Ishikawa (cell line): Measurements from ENCODE around the gene ERGIC1.

Source experiments
- CEBPB ChIP-seq: IDR thresholded peaks from 2 replicates; pipeline ENCODE4 v1.6.1; 2012
- CREB1 ChIP-seq: IDR thresholded peaks from 2 replicates; pipeline ENCODE4 v1.6.1; 2012; ENCODE audit warnings: low read depth
- EGR1 ChIP-seq: IDR thresholded peaks from 2 replicates; pipeline ENCODE4 v1.6.1; 2012
- EP300 ChIP-seq: IDR thresholded peaks from 2 replicates; pipeline ENCODE4 v1.6.1; 2012; ENCODE audit warnings: borderline replicate concordance
- FOXM1 ChIP-seq: IDR thresholded peaks from 2 replicates; pipeline ENCODE4 v1.6.1; 2012; ENCODE audit warnings: low read depth, borderline replicate concordance
- NFIC ChIP-seq: IDR thresholded peaks from 2 replicates; pipeline ENCODE4 v1.6.1; 2012
- RAD21 ChIP-seq: IDR thresholded peaks from 2 replicates; pipeline ENCODE4 v1.6.1; 2012; ENCODE audit warnings: low read depth
- TAF1 ChIP-seq: IDR thresholded peaks from 2 replicates; pipeline ENCODE4 v1.6.1; 2012; ENCODE audit warnings: low read depth, mild to moderate bottlenecking
- TCF12 ChIP-seq: IDR thresholded peaks from 2 replicates; pipeline ENCODE4 v1.6.1; 2012; ENCODE audit warnings: low read depth
- TEAD4 ChIP-seq: IDR thresholded peaks from 2 replicates; pipeline ENCODE4 v1.6.1; 2012
- YY1 ChIP-seq: IDR thresholded peaks from 2 replicates; pipeline ENCODE4 v1.6.1; 2012; ENCODE audit warnings: low read depth
- ZBTB7A ChIP-seq: IDR thresholded peaks from 2 replicates; pipeline ENCODE4 v1.6.1; 2012; ENCODE audit warnings: low read depth
- TF ChIP-seq, protein P1 (sequence below): IDR thresholded peaks from 2 replicates; pipeline ENCODE4 v1.6.1; 2012
- TF ChIP-seq, protein P2 (sequence below): IDR thresholded peaks from 2 replicates; pipeline ENCODE4 v1.6.1; 2012
- TF ChIP-seq, protein P3 (sequence below): IDR thresholded peaks from 2 replicates; pipeline ENCODE4 v1.6.1; 2012; ENCODE audit warnings: low read depth, mild to moderate bottlenecking

The ERGIC1 gene

DNA sequence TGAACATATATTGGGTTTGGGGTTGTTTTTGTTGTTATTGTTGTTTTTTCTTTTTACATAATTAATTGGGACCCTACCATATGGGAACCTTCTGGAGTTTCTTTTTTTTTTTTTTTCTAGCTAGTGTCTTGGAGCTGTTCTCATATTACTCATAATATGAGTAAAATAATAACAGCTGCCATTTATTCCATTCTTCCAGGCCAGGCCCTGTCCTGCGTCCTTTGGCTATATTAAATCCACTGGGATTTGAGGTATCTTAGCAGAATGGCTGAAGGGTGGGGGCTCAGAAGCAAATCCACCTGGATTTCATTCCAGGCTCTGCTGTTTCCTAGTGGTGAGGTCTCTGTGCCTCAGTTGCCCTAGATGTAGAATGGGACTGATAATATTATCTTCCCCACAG, 77.9 kb downstream of the ERGIC1 start:
- TF ChIP-seq ZBTB7A (no peak), TCF12 (no peak), CEBPB (no peak), TEAD4 (no peak), EGR1 (no peak), FOXM1 (no peak), RAD21 (no peak), NFIC (no peak), TAF1 (no peak), CREB1 (no peak), YY1 (no peak), EP300 (no peak)
- TF ChIP-seq, protein P1, sequence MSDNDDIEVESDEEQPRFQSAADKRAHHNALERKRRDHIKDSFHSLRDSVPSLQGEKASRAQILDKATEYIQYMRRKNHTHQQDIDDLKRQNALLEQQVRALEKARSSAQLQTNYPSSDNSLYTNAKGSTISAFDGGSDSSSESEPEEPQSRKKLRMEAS, result no peak
- TF ChIP-seq, protein P2, sequence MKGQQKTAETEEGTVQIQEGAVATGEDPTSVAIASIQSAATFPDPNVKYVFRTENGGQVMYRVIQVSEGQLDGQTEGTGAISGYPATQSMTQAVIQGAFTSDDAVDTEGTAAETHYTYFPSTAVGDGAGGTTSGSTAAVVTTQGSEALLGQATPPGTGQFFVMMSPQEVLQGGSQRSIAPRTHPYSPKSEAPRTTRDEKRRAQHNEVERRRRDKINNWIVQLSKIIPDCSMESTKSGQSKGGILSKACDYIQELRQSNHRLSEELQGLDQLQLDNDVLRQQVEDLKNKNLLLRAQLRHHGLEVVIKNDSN, result no peak
- TF ChIP-seq, protein P3, sequence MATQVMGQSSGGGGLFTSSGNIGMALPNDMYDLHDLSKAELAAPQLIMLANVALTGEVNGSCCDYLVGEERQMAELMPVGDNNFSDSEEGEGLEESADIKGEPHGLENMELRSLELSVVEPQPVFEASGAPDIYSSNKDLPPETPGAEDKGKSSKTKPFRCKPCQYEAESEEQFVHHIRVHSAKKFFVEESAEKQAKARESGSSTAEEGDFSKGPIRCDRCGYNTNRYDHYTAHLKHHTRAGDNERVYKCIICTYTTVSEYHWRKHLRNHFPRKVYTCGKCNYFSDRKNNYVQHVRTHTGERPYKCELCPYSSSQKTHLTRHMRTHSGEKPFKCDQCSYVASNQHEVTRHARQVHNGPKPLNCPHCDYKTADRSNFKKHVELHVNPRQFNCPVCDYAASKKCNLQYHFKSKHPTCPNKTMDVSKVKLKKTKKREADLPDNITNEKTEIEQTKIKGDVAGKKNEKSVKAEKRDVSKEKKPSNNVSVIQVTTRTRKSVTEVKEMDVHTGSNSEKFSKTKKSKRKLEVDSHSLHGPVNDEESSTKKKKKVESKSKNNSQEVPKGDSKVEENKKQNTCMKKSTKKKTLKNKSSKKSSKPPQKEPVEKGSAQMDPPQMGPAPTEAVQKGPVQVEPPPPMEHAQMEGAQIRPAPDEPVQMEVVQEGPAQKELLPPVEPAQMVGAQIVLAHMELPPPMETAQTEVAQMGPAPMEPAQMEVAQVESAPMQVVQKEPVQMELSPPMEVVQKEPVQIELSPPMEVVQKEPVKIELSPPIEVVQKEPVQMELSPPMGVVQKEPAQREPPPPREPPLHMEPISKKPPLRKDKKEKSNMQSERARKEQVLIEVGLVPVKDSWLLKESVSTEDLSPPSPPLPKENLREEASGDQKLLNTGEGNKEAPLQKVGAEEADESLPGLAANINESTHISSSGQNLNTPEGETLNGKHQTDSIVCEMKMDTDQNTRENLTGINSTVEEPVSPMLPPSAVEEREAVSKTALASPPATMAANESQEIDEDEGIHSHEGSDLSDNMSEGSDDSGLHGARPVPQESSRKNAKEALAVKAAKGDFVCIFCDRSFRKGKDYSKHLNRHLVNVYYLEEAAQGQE, result no peak

DNA sequence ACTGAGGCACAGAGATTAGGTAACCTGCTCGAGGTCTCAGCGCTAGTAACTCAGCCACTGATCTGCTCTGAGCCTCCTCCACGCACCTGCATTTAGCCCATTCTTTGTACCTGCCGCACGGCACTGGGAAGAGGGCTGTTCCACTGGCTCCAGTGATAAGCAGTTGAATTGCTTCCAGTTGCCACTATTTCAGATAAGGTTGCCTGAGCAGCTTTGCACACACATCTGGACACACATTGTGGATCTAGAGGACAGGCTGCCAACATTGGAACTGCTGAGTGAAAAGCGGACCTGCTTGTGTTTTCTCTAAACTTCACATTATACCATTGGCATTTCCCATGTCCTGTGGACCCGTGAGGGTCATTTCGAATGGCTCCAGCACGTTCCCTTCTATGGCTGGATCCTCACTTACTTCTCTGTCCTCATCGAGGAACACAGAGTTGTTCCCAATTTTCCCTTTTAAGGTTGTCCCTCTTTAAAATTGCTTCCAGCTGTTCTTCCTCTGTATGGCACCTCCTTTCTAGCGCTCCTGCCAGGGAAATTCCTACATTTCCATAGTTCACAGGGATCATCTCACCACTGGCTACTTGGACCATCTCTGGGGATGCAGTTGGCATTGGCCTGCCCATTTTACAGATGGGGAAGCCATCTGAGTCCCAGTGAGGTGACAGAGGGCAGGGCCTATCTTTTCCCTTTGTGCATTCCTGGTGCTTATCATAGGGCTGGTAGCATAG, 79.2 kb downstream of the ERGIC1 start:
- TF ChIP-seq EP300 (no peak), NFIC (no peak), ZBTB7A (no peak), TEAD4 (no peak), RAD21 (no peak), CEBPB (no peak), TCF12 (no peak), CREB1 (no peak), EGR1 (no peak), YY1 (no peak), FOXM1 (no peak), TAF1 (no peak)
- TF ChIP-seq, protein P3, result no peak
- TF ChIP-seq, protein P1, result no peak
- TF ChIP-seq, protein P2, result no peak

DNA sequence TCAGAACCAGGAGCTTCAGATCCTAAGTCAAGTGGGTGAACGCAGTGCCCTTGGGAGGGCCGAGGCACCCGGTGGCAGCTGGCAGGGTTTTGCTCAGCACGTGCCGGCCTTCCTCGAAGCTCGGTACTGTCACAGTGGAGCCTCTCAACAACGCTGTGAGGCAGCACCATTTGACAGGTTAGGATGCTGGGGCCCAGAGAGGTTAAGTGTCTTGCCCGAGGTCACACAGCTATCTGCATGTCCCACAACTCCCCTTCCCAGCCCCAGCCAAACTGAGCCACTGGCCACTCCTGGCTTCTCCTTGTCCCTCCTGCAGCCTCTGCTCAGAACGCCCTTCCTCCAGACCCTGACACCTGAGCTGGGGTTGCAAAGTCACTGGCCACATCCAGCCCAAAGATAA, 81.5 kb downstream of the ERGIC1 start:
- TF ChIP-seq, protein P3, result no peak
- TF ChIP-seq FOXM1 (no peak), CREB1 (no peak)
